DND-41 (cell line): ENCODE results near the gene HTRA1.

Experiments
- ATAC-seq: fragments of 200-7000 bp; cut with Tn5 transposase; 3 replicates; pipeline ENCODE4 v1.9.1; 2021; ENCODE audit warnings: low read depth; ENCODE audit not compliant: insufficient read depth
- DNase-seq: peaks from one replicate; pipeline ENCODE4 v3.0.0-alpha.2; 2020
- H2AFZ ChIP-seq: 2 replicates; pipeline ENCODE4 v1.6.0; 2012; ENCODE audit warnings: low read depth, low read length
- H3K27ac ChIP-seq: 2 replicates; pipeline ENCODE4 v1.5.1; 2012; ENCODE audit warnings: low read length, inconsistent platforms
- H3K27me3 ChIP-seq: fragments of 200-600 bp; sonication (generic); 2 replicates; pipeline ENCODE4 v1.6.0; 2012; ENCODE audit warnings: low read length, mild to moderate bottlenecking, inconsistent platforms; ENCODE audit not compliant: insufficient read depth, poor library complexity
- H3K36me3 ChIP-seq: 2 replicates; pipeline ENCODE4 v1.5.1; 2012; ENCODE audit warnings: low read length, inconsistent platforms; ENCODE audit not compliant: insufficient read depth
- H3K4me1 ChIP-seq: 2 replicates; pipeline ENCODE4 v1.5.1; 2012; ENCODE audit warnings: mild to moderate bottlenecking, low read length; ENCODE audit not compliant: insufficient read depth
- H3K4me2 ChIP-seq: 2 replicates; pipeline ENCODE4 v1.6.0; 2012; ENCODE audit warnings: mild to moderate bottlenecking, moderate library complexity, low read length, inconsistent platforms; ENCODE audit not compliant: insufficient read depth
- H3K4me3 ChIP-seq, 2 experiments: fragments of 200-600 bp in 1 of 2; shearing (Covaris generic) in 1 of 2; 2 replicates each; pipeline ENCODE4 v1.5.1; 2012 to 2016; ENCODE audit warnings: inconsistent platforms in 2 of 2, low read length in 2 of 2, mild to moderate bottlenecking in 2 of 2, low read depth in 1 of 2, moderate library complexity in 1 of 2
- H3K79me2 ChIP-seq: 2 replicates; pipeline ENCODE4 v1.6.0; 2012; ENCODE audit warnings: low read length, inconsistent platforms; ENCODE audit not compliant: insufficient read depth
- H3K9ac ChIP-seq: 2 replicates; pipeline ENCODE4 v1.6.0; 2012; ENCODE audit warnings: low read depth, mild to moderate bottlenecking, inconsistent platforms, low read length, moderate library complexity
- H3K9me3 ChIP-seq: 2 replicates; pipeline ENCODE4 v1.5.1; 2012; ENCODE audit warnings: low read length, moderate library complexity, mild to moderate bottlenecking, inconsistent platforms; ENCODE audit not compliant: insufficient read depth, severe bottlenecking
- H4K20me1 ChIP-seq: 2 replicates; pipeline ENCODE4 v1.6.0; 2012; ENCODE audit warnings: low read length; ENCODE audit not compliant: insufficient read depth
- CTCF ChIP-seq: IDR thresholded peaks from 2 replicates; pipeline ENCODE4 v1.5.1; 2012; ENCODE audit warnings: borderline replicate concordance, low read length, moderate library complexity, mild to moderate bottlenecking; ENCODE audit not compliant: poor library complexity, severe bottlenecking; ENCODE audit errors: extremely low read depth
- EZH2 ChIP-seq: IDR thresholded peaks from 3 replicates; pipeline ENCODE4 v1.6.1; 2012; ENCODE audit warnings: borderline replicate concordance, low read depth, mild to moderate bottlenecking, moderate library complexity, low read length, inconsistent platforms; ENCODE audit not compliant: severe bottlenecking

HTRA1 gene

GRCh38 chr10:122487174-122487765, 25.9 kb downstream of the HTRA1 start:
- no peaks in the 10 kb centered on the region for H3K4me1 ChIP-seq
- no peak for TF ChIP-seq EZH2
- no peak for TF ChIP-seq CTCF
- no peaks in the 10 kb centered on the region for H4K20me1 ChIP-seq
- no peak for ATAC-seq
- H3K36me3 ChIP-seq, result no peaks in the 10 kb centered on the region
- H3K9me3 ChIP-seq, result no peaks in the 10 kb centered on the region
- no peak overlapping the region for H3K27ac ChIP-seq
- no peak overlapping the region for H3K9ac ChIP-seq
- no peaks in the 10 kb centered on the region for H3K79me2 ChIP-seq
- H3K27me3 ChIP-seq, result peaks cover 6% of the 10 kb centered on the region
- DNase-seq, result no peak
- H2AFZ ChIP-seq, result no peak overlapping the region
- H3K4me3 ChIP-seq, result no peak overlapping the region
- no peak overlapping the region for H3K4me2 ChIP-seq

- Histone ChIP-seq H2AFZ (no peak overlapping the region), H3K27me3 (peaks cover under 1% of the 10 kb centered on the region), H3K27ac (no peak overlapping the region), H3K4me2 (no peak overlapping the region), H3K9ac (no peak overlapping the region), H4K20me1 (no peaks in the 10 kb centered on the region), H3K4me3 (no peak overlapping the region), H3K36me3 (no peaks in the 10 kb centered on the region), H3K9me3 (no peaks in the 10 kb centered on the region), H3K4me1 (no peaks in the 10 kb centered on the region), H3K79me2 (no peaks in the 10 kb centered on the region)
- ATAC-seq (no peak), DNase-seq (no peak)
- no peak for TF ChIP-seq EZH2
- TF ChIP-seq CTCF, result no peak
These were observed 28.9 kb downstream of the HTRA1 start for GRCh38 chr10:122490268-122490667.

- H3K27ac ChIP-seq, result no peak overlapping the region
- ATAC-seq, result no peak
- H3K27me3 ChIP-seq, result no peaks in the 10 kb centered on the region
- H3K79me2 ChIP-seq, result no peaks in the 10 kb centered on the region
- H3K4me1 ChIP-seq, result no peaks in the 10 kb centered on the region
- no peak for DNase-seq
- no peak overlapping the region for H3K9ac ChIP-seq
- no peaks in the 10 kb centered on the region for H4K20me1 ChIP-seq
- H3K4me2 ChIP-seq, result no peak overlapping the region
- H2AFZ ChIP-seq, result no peak overlapping the region
- no peak for TF ChIP-seq CTCF
- no peak for TF ChIP-seq EZH2
- H3K9me3 ChIP-seq, result no peaks in the 10 kb centered on the region
- H3K36me3 ChIP-seq, result no peaks in the 10 kb centered on the region
- no peak overlapping the region for H3K4me3 ChIP-seq
These were observed 29.7 kb downstream of the HTRA1 start for GRCh38 chr10:122490786-122491680.
